BLaER1 (cell line): ENCODE measurements around the gene HNRNPF.

Experiments
- H3K27ac ChIP-seq: shearing (Covaris generic); formaldehyde crosslinking; 2 replicates; pipeline ENCODE4 v1.8.1; 2022
- H3K27me3 ChIP-seq: shearing (Covaris generic); formaldehyde crosslinking; 2 replicates; pipeline ENCODE4 v1.8.1; 2022
- H3K36me3 ChIP-seq: shearing (Covaris generic); formaldehyde crosslinking; 2 replicates; pipeline ENCODE4 v1.8.1; 2022
- H3K4me1 ChIP-seq: shearing (Covaris generic); formaldehyde crosslinking; 2 replicates; pipeline ENCODE4 v1.8.1; 2022
- H3K4me2 ChIP-seq: shearing (Covaris generic); formaldehyde crosslinking; 2 replicates; pipeline ENCODE4 v1.8.1; 2022
- H3K4me3 ChIP-seq: shearing (Covaris generic); formaldehyde crosslinking; 2 replicates; pipeline ENCODE4 v1.8.1; 2022
- H3K9ac ChIP-seq: shearing (Covaris generic); formaldehyde crosslinking; 2 replicates; pipeline ENCODE4 v1.8.1; 2022
- H3K9me3 ChIP-seq: shearing (Covaris generic); formaldehyde crosslinking; 2 replicates; pipeline ENCODE4 v1.8.1; 2022
- H4K20me1 ChIP-seq: shearing (Covaris generic); formaldehyde crosslinking; 2 replicates; pipeline ENCODE4 v1.8.1; 2022
- Cebpa-rat ChIP-seq: shearing (Covaris generic); IDR thresholded peaks from 2 replicates; pipeline ENCODE4 v1.8.1; 2022

The HNRNPF gene

GRCh38 chr10:43384252-43385221 lies 24.4 kb downstream of the HNRNPF start:
- Histone ChIP-seq H4K20me1 (peaks cover 67% of the 10 kb centered on the region), H3K4me1 (peaks cover 13% of the 10 kb centered on the region; the same call in 1 of the 2 replicates), H3K27me3 (no peaks in the 10 kb centered on the region), H3K36me3 (peaks cover 52% of the 10 kb centered on the region), H3K4me2 (no peak overlapping the region), H3K27ac (no peak overlapping the region), H3K4me3 (no peak overlapping the region), H3K9ac (no peak overlapping the region), H3K9me3 (no peaks in the 10 kb centered on the region)
- no peak for TF ChIP-seq Cebpa-rat

DNA sequence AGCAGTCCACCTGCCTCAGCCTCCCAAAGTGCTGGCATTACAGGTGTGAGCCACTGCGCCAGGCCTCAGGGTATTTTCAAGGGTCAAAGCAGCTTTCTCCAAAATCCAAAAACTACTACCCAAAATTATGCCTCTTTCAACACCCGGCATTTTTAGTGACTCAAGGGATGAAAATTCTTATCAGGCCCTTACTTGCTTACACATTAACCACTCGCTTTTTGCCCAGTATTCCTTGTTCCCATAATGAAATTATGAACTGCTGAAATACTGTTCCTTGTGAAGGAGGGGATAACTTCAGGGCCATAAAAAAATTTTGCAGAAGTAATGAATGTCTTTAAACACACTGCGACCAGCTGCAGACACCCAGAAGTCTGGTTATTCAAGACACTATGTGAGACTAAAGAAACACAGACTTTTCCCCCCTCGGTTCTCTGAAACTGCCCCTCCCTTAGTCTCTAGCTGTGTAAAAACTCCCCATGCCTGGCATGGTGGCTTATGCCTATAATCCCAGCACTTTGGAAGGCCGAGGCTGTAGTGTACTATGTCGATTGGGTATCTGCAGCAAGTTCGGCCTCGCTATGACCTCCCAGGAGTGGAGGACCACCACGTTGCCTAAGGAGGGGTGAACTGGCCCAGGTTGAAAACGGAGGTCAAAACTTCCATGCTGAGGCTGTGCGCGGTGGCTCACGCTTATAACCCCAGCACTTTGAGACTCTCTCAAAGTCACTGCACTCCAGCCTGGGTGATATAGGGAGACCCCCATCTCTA lies 25.6 kb downstream of the HNRNPF start:
- H3K4me2 ChIP-seq = no peak overlapping the region
- H4K20me1 ChIP-seq = peaks cover 56% of the 10 kb centered on the region
- H3K9ac ChIP-seq = no peak overlapping the region
- H3K27me3 ChIP-seq = no peaks in the 10 kb centered on the region
- no peak overlapping the region for H3K4me3 ChIP-seq
- no peak overlapping the region for H3K27ac ChIP-seq
- H3K4me1 ChIP-seq = peaks cover 6% of the 10 kb centered on the region; the same call in 1 of the 2 replicates
- H3K9me3 ChIP-seq = no peaks in the 10 kb centered on the region
- peaks cover 41% of the 10 kb centered on the region for H3K36me3 ChIP-seq
- no peak for TF ChIP-seq Cebpa-rat

DNA sequence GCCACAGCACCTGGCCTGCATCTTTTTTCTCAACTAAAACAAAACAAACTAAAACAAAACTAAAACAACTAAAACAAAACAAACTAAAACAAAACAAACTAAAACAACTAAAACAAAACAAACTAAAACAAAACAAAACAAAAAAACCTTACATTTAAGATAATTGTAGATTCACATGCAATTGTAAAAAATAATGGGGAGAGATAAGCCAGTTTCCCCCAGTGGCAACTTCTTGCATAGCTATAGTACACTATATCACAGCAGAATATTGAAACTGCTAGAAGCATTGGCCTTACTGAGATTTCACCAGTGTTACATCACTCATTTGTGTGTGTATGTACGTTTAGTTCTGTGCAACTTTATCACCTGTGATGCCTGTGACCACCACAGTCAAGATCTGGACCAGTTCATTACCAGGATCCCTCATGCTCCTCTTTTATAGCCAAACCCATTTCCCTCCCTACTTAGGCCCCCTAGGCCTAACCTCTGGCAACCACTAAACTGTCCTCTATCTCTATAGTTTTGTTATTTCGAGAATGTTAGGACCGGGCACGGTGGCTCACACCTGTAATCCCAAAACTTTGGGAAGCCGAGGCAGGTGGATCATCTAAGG lies 28.3 kb downstream of the HNRNPF start:
- H3K9ac ChIP-seq = no peak overlapping the region
- H3K27ac ChIP-seq = no peak overlapping the region
- H4K20me1 ChIP-seq = peaks cover 29% of the 10 kb centered on the region
- peaks cover 17% of the 10 kb centered on the region for H3K36me3 ChIP-seq
- no peaks in the 10 kb centered on the region for H3K9me3 ChIP-seq
- H3K4me1 ChIP-seq = no peaks in the 10 kb centered on the region
- TF ChIP-seq Cebpa-rat = no peak
- no peak overlapping the region for H3K4me3 ChIP-seq
- no peaks in the 10 kb centered on the region for H3K27me3 ChIP-seq
- H3K4me2 ChIP-seq = no peak overlapping the region

- H4K20me1 ChIP-seq = no peaks in the 10 kb centered on the region
- TF ChIP-seq Cebpa-rat = no peak
- H3K4me3 ChIP-seq = no peak overlapping the region
- no peaks in the 10 kb centered on the region for H3K27me3 ChIP-seq
- no peak overlapping the region for H3K27ac ChIP-seq
- H3K9me3 ChIP-seq = no peaks in the 10 kb centered on the region
- H3K4me2 ChIP-seq = no peak overlapping the region
- H3K4me1 ChIP-seq = peaks cover 7% of the 10 kb centered on the region
- no peaks in the 10 kb centered on the region for H3K36me3 ChIP-seq
- no peak overlapping the region for H3K9ac ChIP-seq
Measured at GRCh38 chr10:43377424-43377883, 31.5 kb downstream of the HNRNPF start.

GRCh38 chr10:43376828-43377423 lies 32.1 kb downstream of the HNRNPF start:
- H3K36me3 ChIP-seq = no peaks in the 10 kb centered on the region
- H3K27ac ChIP-seq = no peak overlapping the region
- H4K20me1 ChIP-seq = no peaks in the 10 kb centered on the region
- no peak for TF ChIP-seq Cebpa-rat
- no peaks in the 10 kb centered on the region for H3K27me3 ChIP-seq
- H3K4me2 ChIP-seq = no peak overlapping the region
- H3K4me1 ChIP-seq = peaks cover 7% of the 10 kb centered on the region
- no peak overlapping the region for H3K4me3 ChIP-seq
- no peaks in the 10 kb centered on the region for H3K9me3 ChIP-seq
- no peak overlapping the region for H3K9ac ChIP-seq

DNA sequence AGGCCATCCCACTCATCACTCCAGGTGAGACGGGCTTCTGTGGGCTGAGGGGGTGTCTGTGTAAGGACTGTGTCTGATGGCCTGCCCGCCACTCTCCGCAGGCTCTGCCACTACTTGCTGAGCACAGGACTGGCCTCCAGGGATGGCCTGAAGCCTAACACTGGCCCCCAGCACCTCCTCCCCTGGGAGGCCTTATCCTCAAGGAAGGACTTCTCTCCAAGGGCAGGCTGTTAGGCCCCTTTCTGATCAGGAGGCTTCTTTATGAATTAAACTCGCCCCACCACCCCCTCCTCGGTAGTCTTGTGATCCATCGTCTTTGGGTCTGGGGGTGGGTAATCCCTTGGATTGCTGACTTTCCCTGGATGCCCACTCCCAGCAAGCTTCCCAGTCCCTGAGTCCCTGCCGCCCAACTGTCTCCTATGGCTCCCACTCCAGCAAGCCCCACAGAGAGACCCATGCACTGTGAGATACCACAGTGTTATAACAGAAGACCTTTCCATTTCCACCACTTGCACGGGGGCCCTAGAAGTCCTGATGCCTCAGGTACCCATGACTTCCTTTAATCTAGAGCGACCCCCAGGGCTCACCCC lies 32.8 kb downstream of the HNRNPF start:
- Histone ChIP-seq H3K27me3 (no peaks in the 10 kb centered on the region), H3K27ac (no peak overlapping the region)

GRCh38 chr10:43375401-43376020 lies 33.5 kb downstream of the HNRNPF start:
- no peak overlapping the region for H3K9ac ChIP-seq
- TF ChIP-seq Cebpa-rat = no peak
- H3K27ac ChIP-seq = no peak overlapping the region
- no peak overlapping the region for H3K4me2 ChIP-seq
- H3K27me3 ChIP-seq = no peaks in the 10 kb centered on the region
- H3K36me3 ChIP-seq = no peaks in the 10 kb centered on the region
- no peaks in the 10 kb centered on the region for H3K9me3 ChIP-seq
- H3K4me3 ChIP-seq = no peak overlapping the region
- no peaks in the 10 kb centered on the region for H4K20me1 ChIP-seq
- peaks cover 7% of the 10 kb centered on the region for H3K4me1 ChIP-seq

More for the DNA sequence above, 32.8 kb downstream of the HNRNPF start:
- Histone ChIP-seq H3K9ac (no peak overlapping the region), H3K36me3 (no peaks in the 10 kb centered on the region), H4K20me1 (no peaks in the 10 kb centered on the region), H3K9me3 (no peaks in the 10 kb centered on the region), H3K4me3 (no peak overlapping the region), H3K4me1 (peaks cover 7% of the 10 kb centered on the region), H3K4me2 (no peak overlapping the region)
- TF ChIP-seq Cebpa-rat = no peak

DNA sequence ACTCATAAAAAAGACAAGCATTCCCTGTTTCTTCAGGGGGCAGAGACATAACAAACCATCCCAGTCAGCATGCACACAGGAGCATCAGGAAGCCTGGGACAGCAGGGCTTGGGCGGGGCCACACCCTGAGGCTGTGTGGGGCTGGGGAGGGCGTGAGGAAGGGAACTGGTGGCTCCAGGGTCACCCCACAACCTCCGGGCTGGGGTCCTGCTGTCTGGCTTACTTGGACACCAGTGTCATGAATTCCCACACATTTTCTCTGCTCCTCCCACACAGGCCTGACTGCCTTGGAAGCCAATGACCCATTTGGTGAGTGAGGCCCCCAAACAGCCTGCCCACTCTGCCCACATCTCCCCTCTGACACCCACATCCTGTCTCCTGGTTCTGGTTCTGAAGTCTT lies 34.8 kb downstream of the HNRNPF start:
- Histone ChIP-seq H3K9ac (no peak overlapping the region), H3K4me2 (no peak overlapping the region), H3K27ac (no peak overlapping the region)

GRCh38 chr10:43373461-43373860 lies 35.5 kb downstream of the HNRNPF start:
- H3K9me3 ChIP-seq = no peaks in the 10 kb centered on the region
- TF ChIP-seq Cebpa-rat = no peak
- no peak overlapping the region for H3K4me3 ChIP-seq
- H3K4me1 ChIP-seq = peaks cover 7% of the 10 kb centered on the region
- H3K36me3 ChIP-seq = no peaks in the 10 kb centered on the region
- no peaks in the 10 kb centered on the region for H3K27me3 ChIP-seq
- no peak overlapping the region for H3K9ac ChIP-seq
- H3K27ac ChIP-seq = no peak overlapping the region
- H3K4me2 ChIP-seq = no peak overlapping the region
- H4K20me1 ChIP-seq = no peaks in the 10 kb centered on the region

More for the DNA sequence above, 34.8 kb downstream of the HNRNPF start:
- Histone ChIP-seq H3K36me3 (no peaks in the 10 kb centered on the region), H4K20me1 (no peaks in the 10 kb centered on the region), H3K4me1 (peaks cover 7% of the 10 kb centered on the region), H3K27me3 (no peaks in the 10 kb centered on the region), H3K4me3 (no peak overlapping the region), H3K9me3 (no peaks in the 10 kb centered on the region)
- no peak for TF ChIP-seq Cebpa-rat
